SK-N-DZ (cell line): ENCODE results near the gene ZNF564. TPM values are rescaled to one million over a fixed set of nuclear protein-coding genes. Genes with fewer than 3 reads are reported as not detected.
"Not testable (repeated sequence)": the region's sequence is repeated elsewhere in the genome, so short reads cannot be mapped to it uniquely, and the experiment has no call there.

Experiments
- DNase-seq: peaks from one replicate; pipeline ENCODE4 v3.0.0-alpha.2; 2015; ENCODE audit warnings: low spot score
- polyA plus RNA-seq, 2 experiments: library from polyadenylated mRNA; depleted of rRNA; stranded (reverse); fragments of >200 nt; gene quantifications; 2 replicates each; pipeline ENCODE4 v1.2.3, GENCODE V29; 2014

ZNF564 gene
- polyA plus RNA-seq (2014; cell fraction: cytosol; rRNA removed), result 2.8 and 4.0 TPM in 2 replicates
- polyA plus RNA-seq (2014; cell fraction: nucleus; rRNA removed), result 2.7 and 5.5 TPM in 2 replicates

GRCh38 chr19:12551060-12551832 lies at the start of gene ZNF564:
Gene ZNF564, minus strand, starts transcription at chr19:12551482. Its CDS starts 150 bp downstream, at chr19:12551332.
- DNase-seq, result peak; percentile 99

GRCh38 chr19:12597594-12597993 lies 46.3 kb upstream of the ZNF564 start:
- no peak for DNase-seq

GRCh38 chr19:12596927-12597548 lies 45.8 kb upstream of the ZNF564 start:
- DNase-seq, result no peak

- no peak for DNase-seq
These were observed 45.2 kb upstream of the ZNF564 start for GRCh38 chr19:12596485-12596884.

- no peak for DNase-seq
These were observed 29.8 kb upstream of the ZNF564 start for GRCh38 chr19:12581100-12581499.

GRCh38 chr19:12580180-12580694 lies 29.0 kb upstream of the ZNF564 start:
- no peak for DNase-seq

- DNase-seq, result no peak
These were observed 27.4 kb upstream of the ZNF564 start for GRCh38 chr19:12578641-12579040.

- DNase-seq, result no peak
These were observed 22.8 kb upstream of the ZNF564 start for GRCh38 chr19:12574036-12574435.

GRCh38 chr19:12567951-12568350 lies 16.7 kb upstream of the ZNF564 start:
- no peak for DNase-seq

- not testable (repeated sequence) for DNase-seq
These were observed 15.1 kb upstream of the ZNF564 start for GRCh38 chr19:12566380-12566779.

GRCh38 chr19:12564016-12564664 lies 12.9 kb upstream of the ZNF564 start:
- peak; percentile 83 for DNase-seq

- DNase-seq, result no peak
These were observed 4.2 kb upstream of the ZNF564 start for GRCh38 chr19:12555456-12555930.

- DNase-seq, result no peak
These were observed 4.4 kb downstream of the ZNF564 start for GRCh38 chr19:12546903-12547302.

- DNase-seq, result no peak
These were observed 5.2 kb downstream of the ZNF564 start for GRCh38 chr19:12546068-12546467.

- no peak for DNase-seq
These were observed 6.0 kb downstream of the ZNF564 start for GRCh38 chr19:12545267-12545666.

- no peak for DNase-seq
These were observed 6.8 kb downstream of the ZNF564 start for GRCh38 chr19:12544401-12544876.

- DNase-seq, result no peak
These were observed 7.4 kb downstream of the ZNF564 start for GRCh38 chr19:12543855-12544254.

- no peak for DNase-seq
These were observed 24.0 kb downstream of the ZNF564 start for GRCh38 chr19:12527034-12527836.

GRCh38 chr19:12526542-12526941 lies 24.7 kb downstream of the ZNF564 start:
- DNase-seq, result no peak

- DNase-seq, result no peak
These were observed 29.3 kb downstream of the ZNF564 start for GRCh38 chr19:12521996-12522395.

- no peak for DNase-seq
These were observed 37.7 kb downstream of the ZNF564 start for GRCh38 chr19:12513531-12514061.
